ACHN (cell line): ENCODE results near the gene INPP1.
"Not testable (repeated sequence)": the region's sequence is repeated elsewhere in the genome, so short reads cannot be mapped to it uniquely, and the experiment has no call there.

Experiments used
- DNase-seq: peaks from one replicate; pipeline ENCODE4 v3.0.0-alpha.2; 2015
- in situ Hi-C: cut with HindIII; loops from 2 replicates; pipeline ENCODE4 v1.10.0; 2017; ENCODE audit warnings: low sequenced_read_pairs, low pct_ligation_motif_present, low pct_unique_long_range_greater_than_20kb

INPP1 gene

GRCh38 chr2:190343536-190344275, at the start of gene INPP1:
Gene INPP1 (plus strand): TSS chr2:190343589. CDS start chr2:190360103, 16,514 bp downstream.
- in situ Hi-C loops = no loop called here
- DNase-seq = peak; percentile 67

DNA sequence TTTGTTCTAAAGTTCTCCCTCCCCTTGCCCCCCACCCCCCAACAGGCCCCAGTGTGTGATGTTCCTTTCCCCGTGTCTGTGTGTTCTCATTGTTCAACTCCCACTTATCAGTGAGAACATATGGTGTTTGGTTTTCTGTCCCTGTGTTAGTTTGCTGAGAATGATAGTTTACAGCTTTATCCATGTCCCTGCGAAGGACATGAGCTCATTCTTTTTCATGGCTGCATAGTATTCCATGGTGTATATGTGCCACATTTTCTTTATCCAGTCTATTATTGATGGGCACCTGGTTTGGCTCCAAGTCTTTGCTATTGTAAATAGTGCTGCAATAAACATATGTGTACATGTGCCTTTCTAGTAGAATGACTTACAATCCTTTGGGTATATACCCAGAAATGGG, 45.5 kb upstream of the INPP1 start:
- in situ Hi-C loops = not testable (repeated sequence)

DNA sequence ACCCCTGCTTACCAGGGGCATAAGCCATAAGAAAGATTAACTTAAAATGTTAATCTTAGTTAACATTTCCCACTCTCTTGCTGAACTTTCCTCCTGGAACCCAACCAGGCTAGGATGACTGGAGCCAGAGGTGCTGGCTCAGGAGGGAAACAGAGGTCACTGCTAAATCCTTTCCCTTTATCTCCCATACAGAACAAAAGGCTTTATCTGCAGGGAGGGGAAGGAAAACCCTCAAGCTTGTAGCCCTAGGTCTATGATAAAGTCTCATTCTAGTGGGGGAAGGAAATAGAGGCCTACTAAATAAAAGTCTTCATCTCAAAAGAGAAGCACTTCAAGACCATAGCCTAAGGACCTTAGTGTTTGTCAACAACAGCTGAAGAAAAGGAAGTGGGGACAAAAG, 42.4 kb upstream of the INPP1 start:
- in situ Hi-C loops = no loop called here
- no peak for DNase-seq

More for the DNA sequence above, 45.5 kb upstream of the INPP1 start:
- not testable (repeated sequence) for DNase-seq

GRCh38 chr2:190302052-190302451, 41.3 kb upstream of the INPP1 start:
- DNase-seq = no peak
- in situ Hi-C loops = no loop called here

GRCh38 chr2:190303647-190304046, 39.7 kb upstream of the INPP1 start:
- in situ Hi-C loops = no loop called here
- DNase-seq = no peak

- in situ Hi-C loops = no loop called here
- DNase-seq = no peak
Observed at GRCh38 chr2:190304404-190304803, 39.0 kb upstream of the INPP1 start.

DNA sequence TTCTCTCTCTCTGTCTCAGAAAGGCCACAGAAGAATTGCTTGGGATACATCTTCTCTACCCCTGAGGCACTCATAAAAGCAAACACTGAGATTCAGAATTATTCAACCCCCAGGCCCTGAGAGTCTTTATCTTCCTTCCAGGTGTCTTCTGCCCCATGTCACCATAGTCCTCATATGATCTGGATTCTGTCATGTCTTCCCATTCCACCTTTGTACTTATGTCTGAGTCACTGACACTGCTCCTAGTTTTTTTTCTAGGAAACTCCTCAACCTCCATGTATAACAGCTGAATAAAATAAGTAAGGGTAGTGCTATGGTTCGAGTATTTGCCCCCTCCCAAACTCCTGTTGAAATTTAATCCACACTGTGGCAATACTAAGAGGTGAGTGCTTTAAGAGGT, 35.4 kb upstream of the INPP1 start:
- in situ Hi-C loops = no loop called here
- DNase-seq = no peak

GRCh38 chr2:190311893-190312634, 31.3 kb upstream of the INPP1 start:
- in situ Hi-C loops = no loop called here
- no peak for DNase-seq

DNA sequence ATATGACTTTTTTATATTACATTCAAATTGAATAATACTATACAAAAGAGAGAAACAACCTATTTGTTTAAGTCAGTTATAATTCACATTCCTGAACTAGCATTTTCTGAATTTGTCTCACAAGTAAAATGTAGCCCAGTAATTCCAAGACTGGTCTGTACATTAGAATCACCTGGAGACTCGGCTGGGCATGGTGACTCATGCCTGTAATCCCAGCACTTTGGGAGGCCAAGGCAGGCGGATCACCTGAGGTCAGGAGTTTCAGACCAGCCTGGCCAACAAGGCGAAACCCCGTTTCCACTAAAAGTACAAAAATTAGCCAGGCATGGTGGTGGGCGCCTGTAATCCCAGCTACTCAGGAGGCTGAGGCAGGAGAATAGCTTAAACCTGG, 30.8 kb upstream of the INPP1 start:
- DNase-seq, in situ Hi-C loops: not testable (repeated sequence)

DNA sequence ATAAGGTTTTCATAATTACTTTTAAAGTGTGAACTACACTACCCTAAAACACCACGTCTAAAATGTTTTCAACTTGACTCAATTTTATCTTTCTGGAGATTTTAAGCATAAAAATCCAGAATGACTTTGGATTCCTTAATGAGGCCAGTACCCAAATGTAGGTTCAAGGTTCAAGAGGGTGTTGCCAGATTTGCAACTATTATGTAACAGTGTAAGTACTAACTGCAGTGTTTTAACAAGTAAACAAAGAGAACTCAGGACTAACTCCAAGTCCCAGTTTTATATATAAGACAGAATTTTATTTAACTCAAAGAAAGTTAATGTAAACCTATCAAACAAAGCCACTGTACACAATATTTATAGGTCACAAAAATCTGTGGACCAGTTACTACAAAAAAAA, 29.5 kb upstream of the INPP1 start:
- no peak for DNase-seq
- in situ Hi-C loops = no loop called here

GRCh38 chr2:190315273-190315672, 28.1 kb upstream of the INPP1 start:
- no peak for DNase-seq
- in situ Hi-C loops = no loop called here

DNA sequence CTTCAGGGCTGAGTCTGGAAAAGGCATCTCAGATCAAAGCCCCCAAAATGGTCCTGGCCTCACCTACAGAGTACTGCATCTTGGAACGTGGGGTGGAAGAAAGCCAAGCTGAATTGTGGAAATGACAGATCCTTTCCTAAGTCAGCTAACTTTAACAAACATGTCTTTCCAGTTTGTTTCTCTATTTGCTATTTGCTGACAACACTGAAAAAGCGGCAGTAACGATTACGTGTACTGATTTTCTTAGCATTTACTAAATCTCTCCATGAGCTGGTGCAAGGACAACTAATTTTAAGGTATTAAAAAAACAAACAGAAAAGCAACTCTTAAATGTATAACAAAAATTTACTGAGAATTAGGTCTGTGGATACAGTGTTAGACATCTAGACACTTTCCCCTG, 24.9 kb upstream of the INPP1 start:
- in situ Hi-C loops = no loop called here

DNA sequence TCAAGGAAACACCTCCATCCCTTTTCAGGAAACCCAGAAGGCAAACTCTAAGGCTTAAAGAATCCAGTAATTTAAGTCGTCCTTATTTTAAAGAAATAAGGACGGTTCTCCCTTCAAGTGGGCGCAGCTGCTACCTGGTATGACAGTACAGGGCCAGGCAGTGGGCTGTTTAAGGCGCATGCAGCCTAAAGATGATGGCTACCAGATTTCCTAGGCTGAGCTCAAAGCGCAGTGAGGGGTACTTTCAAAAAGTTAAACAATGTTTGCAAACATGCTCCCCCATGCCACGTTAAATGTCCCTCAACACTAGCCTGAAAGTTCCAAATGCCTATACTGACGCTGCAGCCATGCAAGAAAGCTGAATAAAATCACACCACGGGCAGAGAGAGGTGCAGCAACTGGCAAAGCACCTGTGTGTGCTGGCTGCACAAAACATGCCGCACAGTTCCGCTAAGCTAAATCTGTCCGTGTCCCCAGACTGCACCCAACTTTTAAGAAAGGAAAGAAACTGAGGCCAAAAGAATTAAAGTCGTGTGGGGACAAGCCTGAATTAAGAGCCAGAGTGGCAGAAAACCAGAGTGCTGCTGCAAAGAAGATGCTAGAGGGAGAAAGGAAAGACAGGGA, 24.3 kb upstream of the INPP1 start:
- in situ Hi-C loops = no loop called here
- peak; percentile 10 for DNase-seq

More for the DNA sequence above, 24.9 kb upstream of the INPP1 start:
- DNase-seq = no peak

DNA sequence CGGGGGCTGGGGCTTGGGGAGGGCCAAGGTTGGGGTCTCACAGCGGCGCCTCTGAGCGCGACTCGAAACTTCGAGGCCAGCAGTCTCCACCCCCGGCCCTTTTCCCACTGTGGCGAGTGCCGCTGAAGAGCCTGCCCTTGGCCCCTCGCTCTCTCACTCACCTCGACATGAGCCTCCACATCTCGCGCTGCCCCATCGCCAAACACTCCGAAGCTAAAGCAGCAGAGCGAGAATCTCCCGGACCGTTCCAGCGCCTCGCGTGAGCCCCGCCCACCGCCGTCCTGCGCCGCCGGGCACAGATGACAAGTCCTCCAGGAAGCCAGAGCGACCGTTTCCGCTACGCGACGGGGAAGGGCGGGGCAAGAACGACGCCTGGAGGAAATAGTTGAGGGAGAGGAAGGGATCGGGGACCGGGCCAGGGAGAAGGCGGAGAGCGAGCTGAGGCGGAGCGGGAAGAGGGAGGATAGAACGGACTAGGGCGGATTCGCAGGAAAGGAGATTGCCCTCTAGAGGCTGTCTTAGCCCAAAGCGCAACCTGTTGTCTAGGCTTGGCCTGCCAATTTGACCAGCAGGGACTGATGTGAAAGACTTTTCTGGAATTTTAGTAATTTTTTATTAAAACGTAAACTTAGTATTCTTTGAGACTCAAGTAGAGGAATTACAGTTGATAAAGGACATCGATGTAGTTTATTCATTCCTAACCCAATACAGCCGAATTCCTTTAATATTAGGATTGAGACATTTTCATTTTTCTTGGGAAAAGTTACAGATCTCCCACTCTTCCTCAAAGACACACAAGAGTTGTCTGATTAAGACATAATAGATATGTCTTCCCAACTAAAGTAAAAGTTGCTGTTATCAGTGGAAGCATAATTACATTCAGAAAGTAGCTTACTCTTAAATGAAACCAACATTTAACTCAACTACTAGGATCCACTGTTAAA, 23.6 kb upstream of the INPP1 start, which contains the start of gene HIBCH:
Gene HIBCH (minus strand): TSS at position 272 of the 944 bp plus-strand sequence. CDS start 76 bp downstream, at position 196.
- in situ Hi-C loops = no loop called here

GRCh38 chr2:190320696-190321095, 22.7 kb upstream of the INPP1 start:
- in situ Hi-C loops = no loop called here
- no peak for DNase-seq

More for the DNA sequence above, 23.6 kb upstream of the INPP1 start, which contains the start of gene HIBCH:
- peak; percentile 100 for DNase-seq

GRCh38 chr2:190323406-190323805, 20.0 kb upstream of the INPP1 start:
- in situ Hi-C loops = no loop called here

GRCh38 chr2:190325588-190325987, 17.8 kb upstream of the INPP1 start:
- in situ Hi-C loops = no loop called here
- no peak for DNase-seq

More at GRCh38 chr2:190323406-190323805, 20.0 kb upstream of the INPP1 start:
- DNase-seq = no peak

DNA sequence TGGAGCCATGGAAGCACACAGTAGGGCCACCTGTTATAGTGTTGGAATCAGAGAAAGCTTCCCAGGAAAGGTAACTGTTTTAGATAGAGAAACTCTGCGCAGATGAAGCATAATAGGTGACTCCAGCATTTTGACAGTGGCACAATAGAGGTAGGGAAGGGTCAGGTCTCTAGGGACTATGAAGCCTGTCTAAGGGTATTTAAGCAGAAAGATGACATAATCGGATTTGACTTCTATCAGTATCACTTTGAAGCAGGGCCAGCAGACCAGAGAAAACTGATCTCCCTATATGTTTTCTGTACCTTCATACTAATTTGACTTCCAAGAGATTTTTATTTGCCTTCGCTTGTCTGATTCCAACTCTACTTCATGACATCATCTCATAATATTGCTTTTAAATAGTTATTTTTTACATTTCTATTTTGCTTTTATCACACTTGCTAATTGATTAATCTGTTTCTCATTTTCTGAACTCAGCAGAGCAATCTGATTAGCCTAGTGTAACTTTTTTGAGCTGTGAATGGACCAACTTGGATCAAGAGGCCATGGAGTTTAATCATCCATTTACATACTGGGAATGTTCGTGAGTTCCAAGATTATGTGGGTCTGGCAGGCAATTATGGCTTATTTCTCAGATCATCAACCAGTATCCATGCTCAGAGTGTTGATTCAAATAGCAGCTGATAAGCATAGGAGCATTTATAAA, 15.4 kb upstream of the INPP1 start:
- in situ Hi-C loops = no loop called here
- DNase-seq = no peak
